GM18861 (cell line): Measurements from ENCODE around the gene CCDC191.
A peak's percentile ranks its signal among the peaks of the same experiment; 100 is the strongest.

Experiments
- ATAC-seq: cut with Tn5 transposase; IDR thresholded peaks from one replicate; pipeline ENCODE4 v1.9.1; 2021; ENCODE audit not compliant: unreplicated experiment

CCDC191 gene

DNA sequence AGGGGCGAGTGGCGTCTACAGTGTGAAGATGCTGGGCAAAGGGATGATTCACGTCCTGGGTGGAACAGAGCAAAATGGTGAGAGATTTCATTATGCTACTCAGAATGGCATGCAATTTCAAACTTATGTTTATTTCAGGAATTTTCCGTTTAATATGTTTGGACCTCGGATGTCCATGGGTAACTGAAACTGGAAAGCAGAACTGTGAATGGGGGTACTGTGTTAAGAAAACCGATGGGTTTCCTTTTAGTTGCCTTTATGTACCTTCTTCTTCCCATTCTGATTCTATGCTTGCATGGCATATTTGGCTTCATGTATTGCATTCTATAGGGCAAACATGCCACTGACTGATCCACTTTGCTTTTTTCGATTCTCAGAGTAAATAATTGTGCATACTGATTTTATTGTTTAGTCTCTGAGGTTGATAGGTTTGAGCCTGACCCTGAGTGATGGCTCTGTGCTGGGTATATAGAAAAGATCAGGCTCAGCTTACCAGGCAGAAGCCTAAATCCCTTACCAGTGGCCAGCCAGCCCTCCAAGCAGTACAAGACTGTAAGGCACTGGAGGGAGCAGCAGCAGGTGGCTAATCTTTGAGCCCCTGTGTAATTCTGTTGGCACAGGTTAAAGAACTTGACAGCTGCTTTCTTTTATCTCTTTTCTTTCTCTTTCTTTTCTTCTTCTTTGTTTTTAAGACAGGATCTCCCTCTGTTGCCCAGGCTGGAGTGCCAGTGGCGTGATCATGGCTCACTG lies 4.8 kb upstream of the CCDC191 start:
- ATAC-seq = no peak

- no peak for ATAC-seq
These were observed 2.3 kb upstream of the CCDC191 start for GRCh38 chr3:114058646-114059045.

DNA sequence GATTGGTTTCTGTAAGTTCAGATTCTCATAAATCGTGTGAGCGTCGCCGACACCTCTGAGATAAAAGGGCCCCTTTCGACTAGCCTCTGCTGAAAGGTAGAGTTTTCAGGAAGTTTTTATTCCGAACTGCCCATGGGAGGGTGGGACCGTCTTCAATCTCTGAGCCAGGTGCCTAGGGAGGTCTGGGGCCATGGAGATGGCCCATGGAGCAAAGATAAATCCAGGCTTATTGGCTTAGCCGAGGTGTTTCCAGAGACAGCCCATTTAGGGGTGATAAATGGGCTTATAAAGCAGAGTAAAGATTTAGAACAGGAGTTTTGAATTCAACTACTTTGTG lies 653 bp upstream of the CCDC191 start:
- ATAC-seq = peak; percentile 1

GRCh38 chr3:114052216-114052615 lies 4.1 kb downstream of the CCDC191 start:
- ATAC-seq = no peak

- ATAC-seq = no peak
These were observed 13.1 kb downstream of the CCDC191 start for GRCh38 chr3:114043205-114043604.

DNA sequence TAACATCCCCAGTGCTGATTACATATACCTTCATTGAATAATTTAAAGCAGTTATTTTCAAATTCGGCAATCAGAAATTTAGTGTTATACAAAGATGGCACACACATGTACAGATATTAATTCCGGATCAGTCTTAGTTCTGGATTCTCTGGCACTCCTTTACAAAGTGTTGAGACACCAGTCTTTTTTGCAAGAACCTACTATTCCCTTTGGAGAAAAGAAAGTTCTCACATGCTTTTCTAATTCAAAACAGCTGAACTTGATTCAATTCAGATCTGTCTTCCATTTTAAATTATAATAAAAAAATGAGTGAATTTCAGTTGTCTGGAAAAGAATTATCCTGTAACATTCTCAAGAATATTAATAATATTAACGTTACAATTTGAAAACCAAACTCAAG lies 20.4 kb downstream of the CCDC191 start:
- no peak for ATAC-seq

- no peak for ATAC-seq
These were observed 21.4 kb downstream of the CCDC191 start for GRCh38 chr3:114034787-114035545.

DNA sequence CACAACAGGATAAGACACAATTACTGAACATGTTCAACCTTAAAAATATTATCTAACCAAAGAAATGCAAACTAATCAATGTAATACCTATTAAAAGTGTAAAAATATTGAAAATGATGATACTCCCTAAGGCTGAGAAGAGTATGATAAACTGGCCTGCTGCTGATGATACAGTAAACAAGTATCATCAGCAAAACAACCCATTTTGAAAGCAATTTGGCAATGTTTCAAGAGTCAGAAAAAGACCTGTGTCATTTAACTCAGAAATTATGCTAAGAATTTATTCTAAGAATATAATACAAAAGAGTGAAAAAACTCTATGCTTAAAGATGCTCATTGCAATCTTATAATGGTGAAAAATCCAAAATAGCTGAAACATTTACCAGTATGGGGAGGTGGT lies 22.1 kb downstream of the CCDC191 start:
- ATAC-seq = no peak

- no peak for ATAC-seq
These were observed 22.6 kb downstream of the CCDC191 start for GRCh38 chr3:114033721-114034120.

DNA sequence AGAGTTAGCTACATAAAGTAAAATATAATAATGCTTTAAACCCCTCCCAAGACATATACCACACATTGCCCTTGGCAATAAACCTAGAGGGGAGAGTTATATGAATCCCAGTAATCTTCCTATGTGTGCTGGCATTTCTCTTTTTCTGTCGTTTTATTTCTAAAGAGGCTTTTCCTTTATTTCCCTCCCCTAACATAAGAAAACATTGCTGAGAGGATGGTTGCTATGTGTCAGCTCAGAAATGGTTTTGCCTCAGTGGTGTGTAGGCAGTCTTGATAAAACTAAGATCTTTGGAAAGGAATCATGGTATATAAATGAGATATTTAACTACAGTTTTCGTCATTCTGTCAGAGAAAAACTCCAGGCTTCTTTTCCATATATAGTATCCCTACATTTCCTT lies 30.0 kb downstream of the CCDC191 start:
- ATAC-seq = no peak

- ATAC-seq = no peak
These were observed 30.9 kb downstream of the CCDC191 start for GRCh38 chr3:114025451-114025850.

- ATAC-seq = no peak
These were observed 34.1 kb downstream of the CCDC191 start for GRCh38 chr3:114022145-114022802.

DNA sequence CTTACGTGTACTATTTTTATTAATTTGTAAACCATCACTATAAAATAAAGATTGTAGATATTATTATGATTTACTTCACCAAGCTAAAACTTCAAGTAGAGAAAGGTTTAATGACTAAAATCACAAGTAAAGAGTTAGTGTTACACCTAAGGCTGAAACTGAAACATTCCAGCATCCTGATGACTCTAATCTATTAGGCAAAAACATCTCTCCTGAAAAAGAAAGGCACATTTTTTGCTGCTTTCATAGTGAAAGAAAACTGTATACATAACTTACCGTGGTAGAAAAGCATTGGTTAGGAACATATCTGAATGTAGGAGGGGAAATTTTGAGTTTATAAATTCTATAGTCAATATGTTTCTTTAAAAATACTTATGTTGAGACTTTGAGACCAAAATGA lies 35.4 kb downstream of the CCDC191 start:
- no peak for ATAC-seq

- no peak for ATAC-seq
These were observed 36.8 kb downstream of the CCDC191 start for GRCh38 chr3:114019486-114019885.

GRCh38 chr3:114014211-114014610 lies 42.1 kb downstream of the CCDC191 start:
- ATAC-seq = no peak

GRCh38 chr3:114011059-114011797 lies 45.1 kb downstream of the CCDC191 start:
- ATAC-seq = peak; percentile 43

DNA sequence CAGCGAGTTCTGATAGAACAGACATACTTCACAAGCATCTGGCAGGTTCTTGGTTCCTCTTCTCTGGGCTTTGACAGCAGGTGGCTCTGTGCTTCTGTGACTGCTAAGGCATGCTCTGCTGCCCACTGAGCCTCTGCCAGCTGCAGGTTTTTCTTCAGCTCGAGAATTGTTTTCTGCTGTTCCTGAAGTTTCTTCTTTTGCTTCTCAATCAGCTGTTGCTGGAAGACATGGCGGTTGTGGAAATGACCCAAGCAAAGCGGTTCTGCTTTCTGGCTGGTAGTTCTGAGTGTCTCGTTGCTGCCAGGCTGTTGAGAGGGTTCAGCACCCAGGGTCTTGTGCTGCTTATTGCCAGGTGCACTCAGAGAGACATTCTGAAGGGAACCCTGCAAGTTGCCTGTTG lies 50.8 kb downstream of the CCDC191 start:
- ATAC-seq = peak; percentile 96

DNA sequence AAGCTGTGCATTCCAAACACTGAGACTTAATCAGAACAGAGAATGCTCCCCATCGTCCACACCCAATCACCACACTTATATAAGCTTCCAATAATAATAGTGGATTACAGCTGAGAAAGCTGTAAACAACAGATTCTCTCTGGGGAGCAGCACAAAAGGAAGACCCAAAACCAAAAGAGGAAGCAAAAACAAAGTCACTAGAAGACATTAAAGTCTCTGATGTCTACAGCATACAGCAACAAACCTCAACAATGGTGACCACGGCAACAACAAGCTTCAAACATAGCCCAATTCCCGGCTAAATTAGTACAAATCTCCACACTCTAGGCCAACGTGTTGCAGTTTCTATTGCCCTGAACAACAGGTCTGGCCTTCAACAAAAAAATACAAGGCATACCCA lies 70.8 kb downstream of the CCDC191 start:
- no peak for ATAC-seq

DNA sequence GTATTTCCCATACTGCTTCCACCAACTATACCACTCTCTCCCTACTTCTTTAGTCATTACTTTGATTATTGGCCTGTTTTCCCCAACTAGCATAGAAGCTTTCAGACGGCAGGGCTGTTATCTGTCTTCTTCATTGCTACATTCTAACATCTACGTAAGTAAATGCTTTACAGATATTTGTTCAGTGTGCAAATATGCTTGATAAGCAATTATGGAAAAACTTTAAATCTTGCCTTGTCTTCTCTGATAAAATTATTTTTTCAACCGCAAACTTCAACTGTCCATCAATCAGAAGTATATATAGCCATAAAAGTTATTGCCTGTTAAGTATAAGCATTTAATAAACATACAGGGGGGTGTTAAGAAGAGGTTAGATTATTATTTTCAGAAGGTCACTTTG lies 72.8 kb downstream of the CCDC191 start:
- ATAC-seq = no peak

DNA sequence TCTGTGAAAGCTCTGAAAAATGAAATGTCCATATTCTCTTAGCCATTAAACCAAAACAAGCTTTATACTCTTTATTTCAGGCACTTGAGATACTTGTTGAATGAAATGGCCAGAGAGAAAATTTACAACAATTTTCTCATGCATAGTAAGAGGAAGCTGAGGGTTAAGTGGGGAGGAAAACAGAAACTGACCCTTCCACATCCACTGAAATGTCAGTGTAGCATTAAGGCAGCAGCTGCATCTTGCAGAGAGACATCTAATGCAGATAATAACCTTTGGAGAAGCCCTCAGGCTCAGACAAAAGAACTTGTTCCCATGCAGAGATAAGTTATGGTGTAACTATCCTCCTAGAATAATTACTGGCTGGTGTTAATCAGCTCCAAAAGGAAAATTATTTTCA lies 74.5 kb downstream of the CCDC191 start:
- ATAC-seq = no peak

DNA sequence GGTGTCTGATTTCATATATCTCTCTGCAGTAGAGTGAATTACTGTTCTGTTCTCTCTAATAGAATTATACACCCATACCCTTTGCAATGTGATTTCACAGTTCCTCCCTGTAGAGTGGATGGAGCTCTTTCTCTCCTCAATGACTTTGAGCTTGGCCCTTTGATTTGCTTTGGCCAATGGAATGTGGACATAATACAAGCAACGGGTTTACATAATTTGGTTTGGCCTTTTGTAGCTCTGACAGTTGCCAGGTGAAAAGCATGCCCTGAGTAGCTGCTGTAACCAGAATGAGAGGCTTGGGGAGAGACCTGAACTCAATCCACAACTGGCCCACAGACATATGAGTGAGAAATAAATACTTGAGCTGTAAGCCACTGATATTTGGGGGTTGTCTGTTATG lies 76.4 kb downstream of the CCDC191 start:
- no peak for ATAC-seq
